SK-N-SH treated with all-trans-retinoic acid at 6 μM for 48 hours (cell line): ENCODE results near the gene GLI3.

Experiments
- ATAC-seq: fragments of 200-7000 bp; cut with Tn5 transposase; 3 replicates; pipeline ENCODE4 v1.9.1; 2020; ENCODE audit warnings: mild to moderate bottlenecking, moderate library complexity
- ARNTL ChIP-seq: fragments of 450-650 bp; formaldehyde crosslinking; IDR thresholded peaks from 2 replicates; pipeline ENCODE4 v1.5.0; 2020; ENCODE audit warnings: low read depth, mild to moderate bottlenecking, moderate library complexity, borderline replicate concordance
- BACH2 ChIP-seq: fragments of 250-450 bp; sonication (Bioruptor Pico); IDR thresholded peaks from 2 replicates; pipeline ENCODE4 v1.9.0; 2021; ENCODE audit warnings: mild to moderate bottlenecking, borderline replicate concordance
- CSDC2 ChIP-seq: fragments of 250-450 bp; sonication (Bioruptor Pico); IDR thresholded peaks from 2 replicates; pipeline ENCODE4 v1.5.0; 2020; ENCODE audit warnings: mild to moderate bottlenecking, moderate library complexity
- CSRNP3 ChIP-seq: fragments of 250-450 bp; sonication (Bioruptor Pico); IDR thresholded peaks from 2 replicates; pipeline ENCODE4 v1.5.1; 2021; ENCODE audit warnings: mild to moderate bottlenecking, moderate library complexity
- ESRRG ChIP-seq: fragments of 250-450 bp; sonication (Bioruptor Pico); IDR thresholded peaks from 2 replicates; pipeline ENCODE4 v1.6.1; 2021; ENCODE audit warnings: mild to moderate bottlenecking
- GLIS3 ChIP-seq: fragments of 250-450 bp; sonication (Bioruptor Pico); IDR thresholded peaks from 2 replicates; pipeline ENCODE4 v1.5.0; 2020; ENCODE audit warnings: mild to moderate bottlenecking, moderate library complexity
- ISL1 ChIP-seq: fragments of 250-450 bp; sonication (Bioruptor Pico); IDR thresholded peaks from 2 replicates; pipeline ENCODE4 v2.1.2; 2022; ENCODE audit warnings: mild to moderate bottlenecking, moderate library complexity
- OSR1 ChIP-seq: fragments of 250-450 bp; sonication (Bioruptor Pico); IDR thresholded peaks from 2 replicates; pipeline ENCODE4 v1.8.0; 2022; ENCODE audit warnings: moderate library complexity, mild to moderate bottlenecking, inconsistent platforms
- PPARA ChIP-seq: fragments of 250-450 bp; sonication (Bioruptor Pico); IDR thresholded peaks from 2 replicates; pipeline ENCODE4 v1.5.0; 2020; ENCODE audit warnings: mild to moderate bottlenecking, borderline replicate concordance
- RARB ChIP-seq: fragments of 250-450 bp; sonication (Bioruptor Pico); IDR thresholded peaks from 2 replicates; pipeline ENCODE4 v1.8.0; 2021; ENCODE audit warnings: mild to moderate bottlenecking, moderate library complexity
- TCF4 ChIP-seq: fragments of 250-450 bp; sonication (Bioruptor Pico); IDR thresholded peaks from 2 replicates; pipeline ENCODE4 v1.8.0; 2021; ENCODE audit warnings: mild to moderate bottlenecking, moderate library complexity, borderline replicate concordance
- TOX ChIP-seq: fragments of 250-450 bp; sonication (Bioruptor Pico); IDR thresholded peaks from 2 replicates; pipeline ENCODE4 v1.8.0; 2021; ENCODE audit warnings: mild to moderate bottlenecking, moderate library complexity, borderline replicate concordance
- TSHZ2 ChIP-seq: fragments of 250-450 bp; sonication (Bioruptor Pico); IDR thresholded peaks from 2 replicates; pipeline ENCODE4 v1.5.0; 2020; ENCODE audit warnings: mild to moderate bottlenecking, moderate library complexity
- ZC3H10 ChIP-seq: fragments of 250-450 bp; sonication (Bioruptor Pico); IDR thresholded peaks from 2 replicates; pipeline ENCODE4 v1.5.1; 2021; ENCODE audit warnings: mild to moderate bottlenecking, moderate library complexity
- ZFP3 ChIP-seq: fragments of 250-450 bp; sonication (Bioruptor Pico); IDR thresholded peaks from 2 replicates; pipeline ENCODE4 v1.5.0; 2020; ENCODE audit warnings: mild to moderate bottlenecking, moderate library complexity
- ZFP30 ChIP-seq: fragments of 450-650 bp; formaldehyde crosslinking; IDR thresholded peaks from 2 replicates; pipeline ENCODE4 v1.5.0; 2022; ENCODE audit warnings: mild to moderate bottlenecking, moderate library complexity
- ZNF565 ChIP-seq: fragments of 450-650 bp; formaldehyde crosslinking; conservative IDR thresholded peaks from 2 replicates; pipeline ENCODE4 v1.5.0; 2020; ENCODE audit warnings: low read depth, mild to moderate bottlenecking, moderate library complexity
- ZNF70 ChIP-seq: fragments of 450-650 bp; formaldehyde crosslinking; IDR thresholded peaks from 2 replicates; pipeline ENCODE4 v1.5.0; 2020; ENCODE audit warnings: mild to moderate bottlenecking, moderate library complexity
- ZNF8 ChIP-seq: fragments of 450-650 bp; formaldehyde crosslinking; IDR thresholded peaks from 2 replicates; pipeline ENCODE4 v1.5.0; 2020; ENCODE audit warnings: mild to moderate bottlenecking, moderate library complexity
- TF ChIP-seq, protein P1 (sequence below): fragments of 250-450 bp; sonication (Bioruptor Pico); IDR thresholded peaks from 2 replicates; pipeline ENCODE4 v1.8.0; 2020; ENCODE audit warnings: mild to moderate bottlenecking, moderate library complexity, borderline replicate concordance
- TF ChIP-seq, protein P2 (sequence below): fragments of 250-450 bp; sonication (Bioruptor Pico); IDR thresholded peaks from 2 replicates; pipeline ENCODE4 v1.5.1; 2020; ENCODE audit warnings: low read depth, mild to moderate bottlenecking, moderate library complexity

Gene GLI3

GRCh38 chr7:42115795-42116194 lies 121.2 kb downstream of the GLI3 start:
- no peak for TF ChIP-seq ZC3H10
- TF ChIP-seq ZNF8 (CRISPR knock-in tag), result no peak
- no peak for TF ChIP-seq ESRRG (CRISPR knock-in tag)
- TF ChIP-seq, protein P1, sequence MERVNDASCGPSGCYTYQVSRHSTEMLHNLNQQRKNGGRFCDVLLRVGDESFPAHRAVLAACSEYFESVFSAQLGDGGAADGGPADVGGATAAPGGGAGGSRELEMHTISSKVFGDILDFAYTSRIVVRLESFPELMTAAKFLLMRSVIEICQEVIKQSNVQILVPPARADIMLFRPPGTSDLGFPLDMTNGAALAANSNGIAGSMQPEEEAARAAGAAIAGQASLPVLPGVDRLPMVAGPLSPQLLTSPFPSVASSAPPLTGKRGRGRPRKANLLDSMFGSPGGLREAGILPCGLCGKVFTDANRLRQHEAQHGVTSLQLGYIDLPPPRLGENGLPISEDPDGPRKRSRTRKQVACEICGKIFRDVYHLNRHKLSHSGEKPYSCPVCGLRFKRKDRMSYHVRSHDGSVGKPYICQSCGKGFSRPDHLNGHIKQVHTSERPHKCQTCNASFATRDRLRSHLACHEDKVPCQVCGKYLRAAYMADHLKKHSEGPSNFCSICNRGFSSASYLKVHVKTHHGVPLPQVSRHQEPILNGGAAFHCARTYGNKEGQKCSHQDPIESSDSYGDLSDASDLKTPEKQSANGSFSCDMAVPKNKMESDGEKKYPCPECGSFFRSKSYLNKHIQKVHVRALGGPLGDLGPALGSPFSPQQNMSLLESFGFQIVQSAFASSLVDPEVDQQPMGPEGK, result no peak
- no peak for TF ChIP-seq BACH2 (CRISPR knock-in tag)
- TF ChIP-seq, protein P2, sequence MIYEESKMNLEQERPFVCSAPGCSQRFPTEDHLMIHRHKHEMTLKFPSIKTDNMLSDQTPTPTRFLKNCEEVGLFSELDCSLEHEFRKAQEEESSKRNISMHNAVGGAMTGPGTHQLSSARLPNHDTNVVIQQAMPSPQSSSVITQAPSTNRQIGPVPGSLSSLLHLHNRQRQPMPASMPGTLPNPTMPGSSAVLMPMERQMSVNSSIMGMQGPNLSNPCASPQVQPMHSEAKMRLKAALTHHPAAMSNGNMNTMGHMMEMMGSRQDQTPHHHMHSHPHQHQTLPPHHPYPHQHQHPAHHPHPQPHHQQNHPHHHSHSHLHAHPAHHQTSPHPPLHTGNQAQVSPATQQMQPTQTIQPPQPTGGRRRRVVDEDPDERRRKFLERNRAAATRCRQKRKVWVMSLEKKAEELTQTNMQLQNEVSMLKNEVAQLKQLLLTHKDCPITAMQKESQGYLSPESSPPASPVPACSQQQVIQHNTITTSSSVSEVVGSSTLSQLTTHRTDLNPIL (CRISPR knock-in tag), result no peak
- no peak for TF ChIP-seq OSR1 (CRISPR knock-in tag)
- no peak for TF ChIP-seq TCF4
- no peak for TF ChIP-seq PPARA (CRISPR knock-in tag)
- no peak for TF ChIP-seq GLIS3 (CRISPR knock-in tag)
- no peak for TF ChIP-seq ZFP3 (CRISPR knock-in tag)
- TF ChIP-seq ISL1, result no peak
- no peak for TF ChIP-seq ZNF565
- TF ChIP-seq, all 23 proteins: peak for 0
- ATAC-seq, result no peak

- no peak for ATAC-seq
- no peak for TF ChIP-seq ARNTL (CRISPR knock-in tag)
- no peak for TF ChIP-seq ZFP3 (CRISPR knock-in tag)
- no peak for TF ChIP-seq ZFP30 (CRISPR knock-in tag)
- TF ChIP-seq RARB (CRISPR knock-in tag), result no peak
- TF ChIP-seq BACH2 (CRISPR knock-in tag), result no peak
- no peak for TF ChIP-seq TOX (CRISPR knock-in tag)
- no peak for TF ChIP-seq ISL1
- no peak for TF ChIP-seq CSRNP3
- TF ChIP-seq ZC3H10, result no peak
- no peak for TF ChIP-seq TSHZ2 (CRISPR knock-in tag)
- TF ChIP-seq ZNF70 (CRISPR knock-in tag), result no peak
- TF ChIP-seq PPARA (CRISPR knock-in tag), result no peak
- no peak for TF ChIP-seq CSDC2 (CRISPR knock-in tag)
Observed at GRCh38 chr7:42110333-42110732, 126.7 kb downstream of the GLI3 start.

DNA sequence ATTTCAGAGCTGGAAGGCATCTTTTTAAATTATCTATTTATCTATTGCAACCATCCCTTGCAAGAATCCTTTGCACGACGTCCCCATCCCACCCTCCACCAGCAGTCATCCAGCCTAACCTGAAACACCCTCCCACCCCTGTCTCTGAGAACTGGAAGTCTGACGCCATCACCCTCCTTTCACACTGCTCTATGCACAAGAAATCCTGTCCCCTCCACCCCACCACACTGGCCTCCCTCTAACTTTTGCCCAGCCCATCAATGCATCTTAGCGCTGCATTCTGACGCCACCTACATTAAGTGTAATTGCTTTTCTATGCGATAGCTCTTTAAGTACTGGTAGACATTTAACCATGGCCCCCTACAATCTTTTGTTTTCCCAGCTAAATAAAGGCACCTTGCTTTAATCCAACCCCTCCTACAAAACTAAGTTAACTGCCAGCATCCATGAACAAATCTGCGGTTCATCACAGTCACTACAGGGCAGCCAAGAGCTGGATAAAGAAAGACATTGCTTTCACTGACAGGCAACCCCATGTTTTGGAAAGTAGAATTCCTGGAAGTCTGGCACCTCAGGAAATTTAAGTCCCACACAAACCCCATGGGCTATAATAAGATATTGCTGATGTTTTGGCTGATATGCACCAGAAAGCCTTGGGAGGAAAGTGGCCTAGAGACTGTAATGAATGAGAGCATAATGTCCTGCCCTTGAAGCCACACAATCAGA lies 128.0 kb downstream of the GLI3 start:
- TF ChIP-seq BACH2 (CRISPR knock-in tag) (no peak), ISL1 (no peak), ZNF70 (CRISPR knock-in tag) (no peak), ESRRG (CRISPR knock-in tag) (no peak), TCF4 (no peak)
- TF ChIP-seq, protein P1, result no peak
- TF ChIP-seq, protein P2 (CRISPR knock-in tag), result no peak
- no peak for ATAC-seq
